Measurements from ENCODE around the gene SLC30A3.

The SLC30A3 gene

GRCh38 chr2:27225526-27225925, 37.3 kb downstream of the SLC30A3 start:
- no peak for DNase-seq (ENCODE audit: low spot score)

DNA sequence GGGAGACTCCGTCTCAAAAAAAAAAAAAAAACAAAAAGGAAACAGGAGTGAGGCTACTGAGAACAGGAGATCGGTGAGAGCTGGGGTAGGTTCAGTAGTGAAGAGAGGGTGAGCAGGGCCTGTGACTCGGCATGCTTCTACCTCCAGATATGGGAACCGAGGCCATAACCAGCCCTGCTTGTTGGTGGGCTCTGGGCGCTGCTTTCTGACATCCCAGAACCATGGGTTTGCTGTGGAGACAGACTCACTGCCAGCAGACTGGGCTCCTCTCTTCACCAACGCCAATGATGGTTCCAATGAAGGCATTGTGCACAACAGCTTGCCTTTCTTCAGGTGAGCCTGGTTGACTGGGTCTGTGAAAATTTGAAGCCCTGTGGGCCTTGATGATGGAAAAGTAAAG, 39.4 kb downstream of the SLC30A3 start:
- DNase-seq (ENCODE audit: low spot score): no peak

DNA sequence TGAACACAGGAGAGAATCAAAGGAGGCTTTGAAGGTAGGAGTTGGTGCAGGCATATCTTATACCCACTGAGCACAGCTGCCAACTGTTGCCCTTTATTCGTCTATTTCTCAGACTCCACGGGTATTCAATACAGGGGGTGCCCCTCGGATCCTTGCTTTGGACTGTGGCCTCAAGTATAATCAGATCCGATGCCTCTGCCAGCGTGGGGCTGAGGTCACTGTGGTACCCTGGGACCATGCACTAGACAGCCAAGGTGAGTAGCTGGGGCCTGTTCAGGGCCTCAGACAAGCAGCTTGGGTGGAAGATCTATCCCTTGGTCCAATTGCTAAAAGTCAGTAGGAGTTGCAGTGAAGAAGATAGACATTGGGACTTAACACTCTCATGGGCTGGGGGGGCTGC, 40.4 kb downstream of the SLC30A3 start:
- no peak for DNase-seq (ENCODE audit: low spot score)

DNA sequence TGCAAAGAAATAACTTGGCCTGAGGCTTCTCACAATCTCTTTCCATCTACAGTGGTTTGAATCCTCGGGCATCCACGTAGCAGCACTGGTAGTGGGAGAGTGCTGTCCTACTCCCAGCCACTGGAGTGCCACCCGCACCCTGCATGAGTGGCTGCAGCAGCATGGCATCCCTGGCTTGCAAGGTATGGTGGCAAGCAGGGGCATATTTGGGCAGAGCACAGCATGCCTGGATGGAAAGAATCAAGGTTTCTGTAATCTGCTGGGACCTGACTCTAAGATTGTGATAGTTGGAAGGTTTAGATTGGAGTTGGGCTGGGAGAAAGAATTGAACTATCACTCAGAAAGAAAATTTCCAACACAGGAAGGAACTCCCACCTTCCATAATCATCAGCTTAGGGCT, 41.7 kb downstream of the SLC30A3 start:
- DNase-seq (ENCODE audit: low spot score): no peak

- DNase-seq (ENCODE audit: low spot score): no peak
These were observed 42.8 kb downstream of the SLC30A3 start for GRCh38 chr2:27220091-27220490.

DNA sequence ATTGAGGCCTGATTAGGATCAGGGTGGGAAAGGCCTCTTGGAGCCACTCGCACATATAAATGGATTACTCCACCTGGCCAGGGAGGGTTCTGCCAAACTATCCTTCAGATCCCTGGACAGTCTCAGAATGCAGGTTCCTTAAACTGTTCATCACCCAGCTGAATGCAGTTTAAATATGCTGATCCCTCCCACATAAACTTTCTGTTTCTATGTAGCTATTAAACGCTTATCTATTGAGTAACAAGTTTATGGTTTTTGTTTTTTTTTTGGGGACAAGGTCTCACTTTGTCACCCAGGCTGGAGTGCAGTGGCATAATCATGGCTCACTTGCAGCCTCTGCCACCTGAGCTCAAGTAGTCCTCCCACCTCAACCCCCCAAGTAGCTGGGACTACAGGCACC, 43.8 kb downstream of the SLC30A3 start:
- DNase-seq (ENCODE audit: low spot score): no peak

GRCh38 chr2:27218614-27219013, 44.2 kb downstream of the SLC30A3 start:
- DNase-seq (ENCODE audit: low spot score): no peak

DNA sequence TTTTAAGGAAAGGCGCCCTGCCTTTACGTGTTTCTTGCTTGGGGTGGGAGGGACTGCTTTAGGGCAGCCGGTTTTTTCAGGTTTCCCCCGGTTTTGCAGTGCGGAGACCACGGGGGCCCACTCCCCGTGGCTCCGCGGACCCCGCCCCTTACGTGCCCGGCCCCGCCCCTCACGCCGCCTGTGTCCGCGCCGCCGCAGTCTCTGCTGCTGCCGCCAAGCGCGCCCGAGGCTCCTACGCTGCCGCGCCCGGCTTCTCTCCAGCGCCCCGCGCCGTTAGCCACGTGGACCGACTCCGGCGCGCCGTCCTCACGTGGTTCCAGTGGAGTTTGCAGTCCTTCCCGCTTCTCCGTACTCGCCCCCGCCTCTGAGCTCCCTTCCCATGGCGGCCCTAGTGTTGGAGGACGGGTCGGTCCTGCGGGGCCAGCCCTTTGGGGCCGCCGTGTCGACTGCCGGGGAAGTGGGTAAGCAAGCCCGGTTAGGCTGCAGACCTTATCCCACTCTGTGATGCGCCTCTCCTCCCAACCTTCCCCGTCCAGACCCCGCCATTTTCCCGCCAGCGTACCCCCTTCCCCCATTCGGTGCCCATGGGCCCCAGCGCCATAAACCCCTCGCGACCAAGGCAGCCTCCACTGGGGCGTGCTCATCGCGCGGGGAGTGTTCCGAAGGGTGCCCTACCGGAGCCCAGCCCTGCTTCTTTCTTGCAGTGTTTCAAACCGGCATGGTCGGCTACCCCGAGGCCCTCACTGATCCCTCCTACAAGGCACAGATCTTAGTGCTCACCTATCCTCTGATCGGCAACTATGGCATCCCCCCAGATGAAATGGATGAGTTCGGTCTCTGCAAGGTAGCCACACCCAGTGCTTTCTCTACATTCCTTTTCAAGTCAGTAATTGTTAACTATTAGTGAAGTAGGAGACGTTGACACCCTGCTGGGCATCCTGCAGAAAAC, 45.4 kb downstream of the SLC30A3 start, which contains the start of gene CAD:
CAD (plus strand) TSS at position 197 of the 949 bp plus-strand sequence; CDS start at position 380, 183 bp downstream.
- DNase-seq (ENCODE audit: low spot score): peak; percentile 75

GRCh38 chr2:27216416-27217137, 46.3 kb downstream of the SLC30A3 start:
- DNase-seq (ENCODE audit: low spot score): no peak

DNA sequence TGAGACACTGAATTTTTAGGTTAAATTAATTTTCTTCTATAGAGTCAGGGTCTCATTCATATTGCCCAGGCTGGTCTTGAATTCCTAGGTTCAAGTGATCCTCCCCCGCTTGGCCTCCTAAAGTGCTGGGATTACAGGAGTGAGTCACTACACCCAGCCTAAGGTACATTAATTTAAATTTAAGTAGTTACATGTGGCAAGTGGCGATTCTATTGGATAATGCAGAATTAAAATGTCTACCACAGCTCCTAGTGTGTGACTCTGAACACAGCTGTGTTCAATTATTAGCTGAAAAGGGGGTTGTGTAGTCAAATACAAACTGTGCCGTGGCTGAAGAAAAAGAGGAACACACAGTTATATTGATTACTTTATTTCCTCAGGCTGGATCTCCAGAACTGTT, 47.9 kb downstream of the SLC30A3 start:
- no peak for DNase-seq (ENCODE audit: low spot score)

- peak; percentile 43 for DNase-seq (ENCODE audit: low spot score)
These were observed 50.0 kb downstream of the SLC30A3 start for GRCh38 chr2:27212626-27213471.

DNA sequence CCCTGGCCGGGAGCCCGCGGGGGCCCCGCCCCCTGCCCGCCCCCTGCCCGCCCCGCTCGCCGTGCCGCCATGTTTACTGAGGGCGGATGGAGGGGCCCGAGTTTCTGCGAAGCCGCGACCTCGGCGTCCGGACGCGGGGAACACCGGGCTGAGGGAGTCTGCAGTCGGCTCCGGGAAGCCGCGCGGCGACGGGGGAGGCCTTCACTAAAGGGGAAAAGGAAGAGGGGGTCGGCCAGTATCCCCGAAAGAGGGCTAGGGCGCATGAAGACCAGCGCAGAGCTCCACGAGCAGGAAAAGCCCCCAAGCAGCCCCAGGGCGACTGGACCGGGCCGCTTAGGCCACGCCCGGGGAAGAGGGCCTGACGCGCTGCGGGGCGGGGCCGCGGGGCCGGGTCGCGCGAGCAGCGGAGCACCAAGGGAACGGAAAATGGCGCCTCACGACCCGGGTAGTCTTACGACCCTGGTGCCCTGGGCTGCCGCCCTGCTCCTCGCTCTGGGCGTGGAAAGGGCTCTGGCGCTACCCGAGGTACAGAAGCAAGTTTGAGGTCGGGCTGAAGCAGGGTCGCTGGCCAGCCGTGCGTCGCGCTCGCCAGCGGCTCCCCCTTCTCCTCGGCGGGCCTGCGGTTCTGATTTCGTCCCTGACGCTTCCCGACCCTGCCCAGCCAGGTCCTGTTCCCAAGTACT, 50.8 kb downstream of the SLC30A3 start, which contains the start of the genes ATRAID and SLC5A6:
ATRAID (plus strand) TSS at position 99 of the 683 bp plus-strand sequence; CDS start at position 427, 328 bp downstream.
SLC5A6 (minus strand) TSS at position 326 of the 683 bp plus-strand sequence. CDS start 4,618 bp downstream, outside the sequence.
- DNase-seq (ENCODE audit: low spot score): peak; percentile 92

GRCh38 chr2:27211241-27211942, 51.5 kb downstream of the SLC30A3 start:
- DNase-seq (ENCODE audit: low spot score): peak; percentile 28

DNA sequence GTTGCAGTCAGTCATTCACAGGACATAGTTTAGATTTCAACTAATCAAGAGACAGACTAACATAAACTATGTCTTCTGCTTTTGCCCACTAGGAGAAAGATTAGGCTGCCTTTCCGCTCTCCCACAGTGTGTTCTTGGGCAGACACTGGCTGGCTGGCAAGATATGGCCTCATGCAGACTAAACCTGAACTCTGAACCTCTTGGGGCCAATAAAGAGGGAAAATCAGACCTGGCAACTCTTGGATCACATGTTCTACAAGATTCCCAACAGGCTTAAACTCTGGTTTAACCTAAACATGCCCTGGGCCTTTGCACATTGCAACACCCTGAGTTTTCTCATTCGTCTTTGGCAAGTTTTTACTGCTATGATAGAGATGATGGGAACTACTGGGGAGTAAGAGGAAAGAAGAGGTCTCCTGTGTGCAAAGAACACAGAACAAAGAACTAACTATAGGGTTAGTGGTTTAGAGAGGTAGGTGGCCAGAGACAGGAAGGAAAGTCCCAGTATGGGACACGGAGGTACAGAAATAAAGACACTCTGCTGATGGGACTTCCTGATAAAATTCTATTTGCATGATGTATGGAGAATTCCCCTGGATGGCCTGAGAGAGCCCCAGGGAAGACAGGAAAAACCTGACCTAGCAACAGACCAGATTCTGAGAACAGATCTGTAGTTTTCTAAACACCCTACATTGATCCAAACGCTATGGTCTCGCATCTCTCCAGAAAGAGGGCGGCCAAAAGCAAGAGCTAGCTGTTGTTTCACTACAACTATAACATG, 53.0 kb downstream of the SLC30A3 start:
- DNase-seq (ENCODE audit: low spot score): peak; percentile 45

- DNase-seq (ENCODE audit: low spot score): no peak
These were observed 54.3 kb downstream of the SLC30A3 start for GRCh38 chr2:27208486-27209050.

GRCh38 chr2:27206346-27206745, 56.5 kb downstream of the SLC30A3 start:
- no peak for DNase-seq (ENCODE audit: low spot score)

DNA sequence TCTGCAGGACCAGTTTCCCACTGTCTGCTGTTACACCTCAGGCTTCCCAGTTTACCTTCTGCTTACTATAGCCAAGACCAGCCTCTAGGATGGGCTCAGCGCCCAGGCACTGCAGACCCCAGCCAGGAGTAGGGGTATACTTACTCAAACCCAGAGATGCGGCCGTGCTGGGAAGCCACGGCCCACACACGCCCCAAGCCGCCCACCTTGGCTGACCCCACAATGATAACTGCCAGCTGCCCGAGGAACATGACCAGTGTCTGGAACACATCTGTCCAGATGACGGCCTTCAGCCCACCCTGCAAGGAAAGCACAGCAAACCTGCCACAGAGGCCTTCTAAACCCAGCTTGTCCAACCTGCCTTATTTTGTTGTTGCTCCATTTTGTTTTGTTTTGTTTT, 57.6 kb downstream of the SLC30A3 start:
- DNase-seq (ENCODE audit: low spot score): no peak

GRCh38 chr2:27204566-27204965, 58.3 kb downstream of the SLC30A3 start:
- DNase-seq (ENCODE audit: low spot score): no peak

DNA sequence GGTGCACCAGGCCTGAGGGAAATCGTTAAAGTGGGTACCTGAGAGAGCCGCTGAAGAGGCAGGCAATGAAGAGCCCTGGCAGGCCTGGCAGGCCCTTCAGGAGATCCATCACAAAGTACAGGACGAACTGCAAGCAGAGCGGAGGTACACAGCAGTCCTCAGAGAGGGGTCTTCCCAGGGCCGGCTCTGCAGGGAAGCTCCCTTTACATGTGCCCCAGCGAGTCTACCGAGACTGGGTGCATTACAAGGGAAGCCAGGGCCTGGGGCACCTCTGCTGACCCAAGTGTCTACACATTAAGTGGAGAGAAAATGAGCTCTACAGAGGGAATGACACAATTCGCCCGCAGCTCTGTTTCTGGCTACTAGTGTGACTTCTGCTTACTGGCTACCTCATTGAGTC, 59.1 kb downstream of the SLC30A3 start:
- no peak for DNase-seq (ENCODE audit: low spot score)
